Stimulated activated CD8-positive, alpha-beta memory T cell treated with anti-CD3 and anti-CD28 coated beads, Interleukin-12 subunit alpha, Interleukin-12 subunit beta, amount 100 ng/mL, for 4 hours (primary cell): ENCODE results near the gene MEG3.

ENCODE experiments used
- DNase-seq: peaks from one replicate; pipeline ENCODE4 v3.0.0-alpha.2; 2020; ENCODE audit warnings: low read depth

MEG3 gene

GRCh38 chr14:100898465-100898864 lies 72.5 kb downstream of the MEG3 start:
- DNase-seq: no peak

- no peak for DNase-seq
Observed at GRCh38 chr14:100898935-100899883, 73.3 kb downstream of the MEG3 start.

GRCh38 chr14:100899884-100900771 lies 74.2 kb downstream of the MEG3 start:
- DNase-seq: no peak

GRCh38 chr14:100900837-100901390 lies 75.0 kb downstream of the MEG3 start:
- no peak for DNase-seq

- DNase-seq: no peak
Observed at GRCh38 chr14:100901391-100902183, 75.7 kb downstream of the MEG3 start.

GRCh38 chr14:100902295-100903133 lies 76.6 kb downstream of the MEG3 start:
- DNase-seq: no peak

GRCh38 chr14:100903134-100903468 lies 77.2 kb downstream of the MEG3 start:
- no peak for DNase-seq

- no peak for DNase-seq
Observed at GRCh38 chr14:100903672-100904185, 77.8 kb downstream of the MEG3 start, which contains the start of gene RTL1. TSS of gene RTL1 (minus strand) at chr14:100903722. CDS start at chr14:100884788, 18,934 bp downstream.

- no peak for DNase-seq
Observed at GRCh38 chr14:100904307-100905087, 78.6 kb downstream of the MEG3 start.

- no peak for DNase-seq
Observed at GRCh38 chr14:100905166-100905565, 79.2 kb downstream of the MEG3 start.

- no peak for DNase-seq
Observed at GRCh38 chr14:100906420-100906819, 80.5 kb downstream of the MEG3 start.

- no peak for DNase-seq
Observed at GRCh38 chr14:100907240-100907639, 81.3 kb downstream of the MEG3 start.

GRCh38 chr14:100909439-100909838 lies 83.5 kb downstream of the MEG3 start:
- DNase-seq: no peak
